Smooth muscle cell (in vitro differentiated cells): ENCODE measurements around the gene ARFGEF3. TPM values are rescaled to one million over a fixed set of nuclear protein-coding genes. Genes with fewer than 3 reads are reported as not detected.
"Not testable (repeated sequence)": the region's sequence is repeated elsewhere in the genome, so short reads cannot be mapped to it uniquely, and the experiment has no call there.

Experiments
- DNase-seq: peaks from one replicate; lab custom pipeline; 2025; ENCODE audit not compliant: unreplicated experiment; lab: John Stamatoyannopoulos, UW
- H2AFZ ChIP-seq: fragments of 200-600 bp; sonication (generic); 2 replicates; pipeline ENCODE4 v1.6.0; 2016; ENCODE audit warnings: antibody characterized with exemption, low read depth, mild to moderate bottlenecking
- H3F3A ChIP-seq: fragments of 200-600 bp; sonication (generic); 2 replicates; pipeline ENCODE4 v1.6.0; 2017; ENCODE audit warnings: antibody characterized with exemption, low read depth
- H3K27ac ChIP-seq: fragments of 200-600 bp; sonication (generic); 2 replicates; pipeline ENCODE4 v1.5.1; 2016; ENCODE audit warnings: low read depth, mild to moderate bottlenecking
- H3K27me3 ChIP-seq: fragments of 200-600 bp; sonication (generic); 2 replicates; pipeline ENCODE4 v1.6.1; 2016; ENCODE audit warnings: low read depth, mild to moderate bottlenecking
- H3K36me3 ChIP-seq: fragments of 200-600 bp; sonication (generic); 2 replicates; pipeline ENCODE4 v1.5.1; 2016; ENCODE audit warnings: low read depth
- H3K4me1 ChIP-seq: fragments of 200-600 bp; sonication (generic); 2 replicates; pipeline ENCODE4 v1.5.1; 2016; ENCODE audit warnings: low read depth
- H3K4me2 ChIP-seq: fragments of 200-600 bp; sonication (generic); 2 replicates; pipeline ENCODE4 v1.6.0; 2016; ENCODE audit warnings: mild to moderate bottlenecking
- H3K4me3 ChIP-seq: fragments of 200-600 bp; sonication (generic); 2 replicates; pipeline ENCODE4 v1.5.1; 2016; ENCODE audit warnings: mild to moderate bottlenecking
- H3K79me2 ChIP-seq: fragments of 200-600 bp; sonication (generic); 2 replicates; pipeline ENCODE4 v1.6.0; 2016; ENCODE audit warnings: low read depth, mild to moderate bottlenecking
- H3K9ac ChIP-seq: fragments of 200-600 bp; sonication (generic); 2 replicates; pipeline ENCODE4 v1.6.0; 2016; ENCODE audit warnings: low read depth
- H3K9me3 ChIP-seq: fragments of 200-600 bp; sonication (generic); replicated peaks from 2 replicates; pipeline ENCODE4 v1.5.1; 2016; ENCODE audit warnings: low read depth
- H4K20me1 ChIP-seq: fragments of 200-600 bp; sonication (generic); 2 replicates; pipeline ENCODE4 v1.6.0; 2016; ENCODE audit warnings: low read depth
- CTCF ChIP-seq: fragments of 200-600 bp; sonication (generic); IDR thresholded peaks from 2 replicates; pipeline ENCODE4 v1.5.1; 2017; ENCODE audit warnings: borderline replicate concordance, mild to moderate bottlenecking, antibody characterized with exemption; ENCODE audit not compliant: insufficient read depth, poor library complexity, severe bottlenecking
- WGBS: methylation state at CpG from one replicate; pipeline ENCODE4 v1.1.7; 2016; ENCODE audit warnings: low lambda C conversion rate; 5-methylcytosine and 5-hydroxymethylcytosine counted together
- polyA plus RNA-seq: library from polyadenylated mRNA; unstranded; fragments of >200 nt; fragmentation: Nextera tagmentation; extraction: Ambion mirVana; gene quantifications from 2 replicates; pipeline ENCODE4 v1.2.1, GENCODE V29; 2016
- total RNA-seq: library from RNA; depleted of rRNA; stranded (reverse); fragments of >200 nt; gene quantifications from 2 replicates; pipeline ENCODE4 v1.2.3, GENCODE V29; 2014

The ARFGEF3 gene
- total and polyA plus RNA-seq, 2 experiments from 2014 or later, result 0.06 to 2.2 TPM

- no peak overlapping the region for H3K9ac ChIP-seq
- no peak overlapping the region for H2AFZ ChIP-seq
- no peaks in the 10 kb centered on the region for H3K79me2 ChIP-seq
- DNase-seq, result no peak
- no peaks in the 10 kb centered on the region for H3F3A ChIP-seq
- H3K27me3 ChIP-seq, result no peaks in the 10 kb centered on the region
- H3K4me3 ChIP-seq, result no peak overlapping the region
- H3K4me2 ChIP-seq, result no peak overlapping the region
- no peaks in the 10 kb centered on the region for H3K36me3 ChIP-seq
- 79% methylated on average over 3 of the region's 3 CpGs for WGBS
- TF ChIP-seq CTCF, result no peak
- H3K9me3 ChIP-seq, result no peaks in the 10 kb centered on the region
- H3K27ac ChIP-seq, result no peak overlapping the region
- H3K4me1 ChIP-seq, result no peaks in the 10 kb centered on the region
- no peaks in the 10 kb centered on the region for H4K20me1 ChIP-seq
Measured at GRCh38 chr6:138349891-138350290, 188.2 kb downstream of the ARFGEF3 start.

GRCh38 chr6:138357928-138358327, 196.2 kb downstream of the ARFGEF3 start:
- DNase-seq, result no peak
- no peak for TF ChIP-seq CTCF
- no peaks in the 10 kb centered on the region for H3K27me3 ChIP-seq
- no peaks in the 10 kb centered on the region for H3K4me1 ChIP-seq
- H3K4me2 ChIP-seq, result no peak overlapping the region
- no peaks in the 10 kb centered on the region for H3K9me3 ChIP-seq
- H3F3A ChIP-seq, result no peaks in the 10 kb centered on the region
- WGBS, result 97% methylated on average over 1 of the region's 1 CpG
- no peak overlapping the region for H3K9ac ChIP-seq
- H3K27ac ChIP-seq, result no peak overlapping the region
- no peaks in the 10 kb centered on the region for H3K79me2 ChIP-seq
- no peak overlapping the region for H2AFZ ChIP-seq
- H3K36me3 ChIP-seq, result no peaks in the 10 kb centered on the region
- no peaks in the 10 kb centered on the region for H4K20me1 ChIP-seq
- H3K4me3 ChIP-seq, result no peak overlapping the region

GRCh38 chr6:138368684-138369083, 206.9 kb downstream of the ARFGEF3 start:
- H3K4me2 ChIP-seq, H3F3A ChIP-seq, H3K4me3 ChIP-seq, DNase-seq, H4K20me1 ChIP-seq, H3K4me1 ChIP-seq, H3K36me3 ChIP-seq, H3K9ac ChIP-seq, H3K27ac ChIP-seq, H2AFZ ChIP-seq, H3K9me3 ChIP-seq, H3K79me2 ChIP-seq, H3K27me3 ChIP-seq: not testable (repeated sequence)
- 98% methylated on average over 7 of the region's 8 CpGs for WGBS

- H3K27ac ChIP-seq, result no peak overlapping the region
- no peak overlapping the region for H3K4me2 ChIP-seq
- H4K20me1 ChIP-seq, result no peaks in the 10 kb centered on the region
- no peaks in the 10 kb centered on the region for H3K79me2 ChIP-seq
- WGBS, result 88% methylated on average over 9 of the region's 9 CpGs
- no peak overlapping the region for H3K4me3 ChIP-seq
- no peak for TF ChIP-seq CTCF
- H2AFZ ChIP-seq, result no peak overlapping the region
- no peaks in the 10 kb centered on the region for H3K36me3 ChIP-seq
- no peaks in the 10 kb centered on the region for H3K9me3 ChIP-seq
- H3K27me3 ChIP-seq, result no peaks in the 10 kb centered on the region
- no peaks in the 10 kb centered on the region for H3F3A ChIP-seq
- H3K9ac ChIP-seq, result no peak overlapping the region
- no peaks in the 10 kb centered on the region for H3K4me1 ChIP-seq
- no peak for DNase-seq
Measured at GRCh38 chr6:138370631-138371451, 209.1 kb downstream of the ARFGEF3 start.
